ENCODE results near the gene INSM1. TPM values are rescaled to one million over a fixed set of nuclear protein-coding genes. Genes with fewer than 3 reads are reported as not detected.
A peak's percentile ranks its signal among the peaks of the same experiment; 100 is the strongest.

The INSM1 gene
- total and polyA plus RNA-seq, 8 donors: 0.41 to 2.0 (median 0.69) TPM; not detected in 2

GRCh38 chr20:20322912-20323311 lies 45.0 kb upstream of the INSM1 start:
- no peak overlapping the region for H3K27ac ChIP-seq
- no peak for TF ChIP-seq CTCF (IDR thresholded peaks at IDR 0.05)
- peaks cover 0 to 5% of the 10 kb centered on the region in 2 donors for H3K9me3 ChIP-seq
- no peak for ATAC-seq
- peaks cover 0 to 5% of the 10 kb centered on the region in 2 donors for H3K4me1 ChIP-seq
- H3K36me3 ChIP-seq: no peaks in the 10 kb centered on the region
- H3K4me3 ChIP-seq: no peak overlapping the region
- DNase-seq: no peak
- no peaks in the 10 kb centered on the region for H3K27me3 ChIP-seq
- intact Hi-C loops (cut with DNase I): no loop called here

DNA sequence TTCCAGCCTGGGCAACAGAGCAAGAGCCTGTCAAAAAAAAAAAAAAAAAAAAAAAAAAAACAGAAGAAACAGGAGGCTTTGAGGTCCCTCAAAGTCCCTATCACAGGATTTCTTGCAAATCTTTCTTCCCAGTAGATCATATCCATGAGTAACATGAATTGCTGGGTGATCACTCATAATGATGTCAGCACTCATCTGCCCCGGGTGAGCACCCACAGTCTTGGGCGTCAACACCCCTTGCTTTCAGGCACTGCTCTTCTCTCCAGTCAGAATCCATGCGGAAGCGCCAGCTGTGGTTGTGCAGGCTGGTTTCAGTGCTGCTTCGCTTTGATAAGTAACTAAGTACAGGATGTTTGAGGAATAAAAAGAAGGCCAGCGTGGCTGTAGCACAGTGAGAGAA lies 40.2 kb upstream of the INSM1 start:
- no peak overlapping the region for H3K27ac ChIP-seq
- DNase-seq (no peak), ATAC-seq (no peak)
- H3K4me3 ChIP-seq: no peak overlapping the region
- TF ChIP-seq CTCF (IDR thresholded peaks at IDR 0.05): no peak
- intact Hi-C loops (cut with DNase I): no loop called here
- peaks cover 0 to 9% of the 10 kb centered on the region in 2 donors for H3K4me1 ChIP-seq
- H3K27me3 ChIP-seq: no peaks in the 10 kb centered on the region
- H3K9me3 ChIP-seq: no peaks in the 10 kb centered on the region
- no peaks in the 10 kb centered on the region for H3K36me3 ChIP-seq

- TF ChIP-seq CTCF (IDR thresholded peaks at IDR 0.05): no peak
- no peak for DNase-seq
- Histone ChIP-seq H3K27ac (no peak overlapping the region), H3K9me3 (no peaks in the 10 kb centered on the region), H3K27me3 (peaks cover 0 to 7% of the 10 kb centered on the region in 2 donors), H3K4me1 (peaks cover 0 to 9% of the 10 kb centered on the region in 2 donors), H3K4me3 (no peak overlapping the region), H3K36me3 (no peaks in the 10 kb centered on the region)
- intact Hi-C loops (cut with DNase I): no loop called here
- ATAC-seq: no peak
These were observed 38.3 kb upstream of the INSM1 start for GRCh38 chr20:20329564-20329963.

DNA sequence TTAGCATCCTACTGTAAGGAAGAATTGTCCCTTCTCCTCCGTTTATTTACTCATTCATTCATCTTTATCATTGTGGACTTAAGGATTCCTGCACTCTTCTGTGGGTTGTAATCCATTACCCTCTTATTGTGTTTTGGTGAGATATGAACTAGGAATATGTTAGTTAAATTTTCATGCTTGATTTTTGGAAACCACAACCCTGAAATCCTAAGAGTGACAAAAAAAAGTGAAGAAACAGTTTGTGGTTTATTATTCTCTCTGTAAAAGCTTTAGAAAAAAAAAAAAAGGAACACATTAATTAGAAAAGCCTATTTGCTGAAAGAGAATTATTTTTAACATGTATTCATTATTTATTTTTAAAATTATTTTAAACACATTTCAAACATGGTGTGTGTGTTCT lies 36.7 kb upstream of the INSM1 start:
- H3K27ac ChIP-seq: no peak overlapping the region
- DNase-seq (no peak), ATAC-seq (no peak)
- H3K9me3 ChIP-seq: no peaks in the 10 kb centered on the region
- no peak overlapping the region for H3K4me3 ChIP-seq
- peaks cover 0 to 10% of the 10 kb centered on the region in 2 donors for H3K27me3 ChIP-seq
- peaks cover 0 to 9% of the 10 kb centered on the region in 2 donors for H3K4me1 ChIP-seq
- no peaks in the 10 kb centered on the region for H3K36me3 ChIP-seq
- intact Hi-C loops (cut with DNase I): no loop called here
- TF ChIP-seq CTCF (IDR thresholded peaks at IDR 0.05): no peak

DNA sequence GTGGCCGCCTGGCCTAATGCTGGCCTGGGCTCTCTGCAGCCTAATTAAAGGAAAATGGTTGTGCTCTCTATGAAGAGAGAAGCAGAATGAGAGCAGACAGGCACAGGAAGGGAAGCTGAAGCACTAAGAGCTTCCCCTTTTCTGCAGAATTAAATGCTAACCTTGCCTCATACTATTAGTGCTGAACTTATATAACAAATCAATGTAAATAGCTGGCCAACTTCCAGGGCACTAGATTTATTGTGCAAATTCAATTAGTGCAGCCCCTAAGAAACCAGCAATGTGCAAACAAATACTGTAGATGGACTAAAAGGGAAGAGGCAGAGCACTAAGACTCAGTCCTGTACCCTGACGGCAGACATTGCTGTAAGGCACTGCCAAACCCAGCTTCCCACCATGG lies 36.1 kb upstream of the INSM1 start:
- peak; percentile 27 for ATAC-seq
- intact Hi-C loops (cut with DNase I): no loop called here
- DNase-seq: no peak

More for the DNA sequence above, 36.1 kb upstream of the INSM1 start:
- Histone ChIP-seq H3K4me3 (no peak overlapping the region), H3K27me3 (peaks cover 0 to 10% of the 10 kb centered on the region in 2 donors), H3K4me1 (peaks cover 0 to 9% of the 10 kb centered on the region in 2 donors), H3K36me3 (no peaks in the 10 kb centered on the region), H3K9me3 (no peaks in the 10 kb centered on the region), H3K27ac (no peak overlapping the region)
- no peak for TF ChIP-seq CTCF (IDR thresholded peaks at IDR 0.05)
